HEK293T (cell line): Measurements from ENCODE around the gene CAMK2A.

Source experiments
- BHLHE40 ChIP-seq: fragments of 450-650 bp; IDR thresholded peaks from 2 replicates; pipeline ENCODE4 v1.6.1; 2016; ENCODE audit warnings: mild to moderate bottlenecking, moderate library complexity, borderline replicate concordance
- CTBP1 ChIP-seq: fragments of 450-650 bp; IDR thresholded peaks from 2 replicates; pipeline ENCODE4 v1.6.1; 2016; ENCODE audit warnings: borderline replicate concordance
- ELF4 ChIP-seq: fragments of 450-650 bp; IDR thresholded peaks from 2 replicates; pipeline ENCODE4 v1.6.1; 2017; ENCODE audit warnings: antibody characterized with exemption
- FOXK2 ChIP-seq: fragments of 450-650 bp; IDR thresholded peaks from 2 replicates; pipeline ENCODE4 v1.6.1; 2016; ENCODE audit warnings: mild to moderate bottlenecking
- FOXM1 ChIP-seq: fragments of 450-650 bp; IDR thresholded peaks from 2 replicates; pipeline ENCODE4 v1.6.1; 2017; ENCODE audit warnings: mild to moderate bottlenecking, borderline replicate concordance
- HDGF ChIP-seq: fragments of 450-650 bp; IDR thresholded peaks from 2 replicates; pipeline ENCODE4 v1.6.1; 2017; ENCODE audit warnings: antibody characterized with exemption, borderline replicate concordance
- L3MBTL2 ChIP-seq: fragments of 450-650 bp; conservative IDR thresholded peaks from 2 replicates; pipeline ENCODE4 v1.6.1; 2016; ENCODE audit warnings: mild to moderate bottlenecking
- LEF1 ChIP-seq: fragments of 450-650 bp; IDR thresholded peaks from 2 replicates; pipeline ENCODE4 v1.6.1; 2017; ENCODE audit warnings: mild to moderate bottlenecking, borderline replicate concordance
- SP1 ChIP-seq: fragments of 450-650 bp; IDR thresholded peaks from 2 replicates; pipeline ENCODE4 v1.6.1; 2017
- SUZ12 ChIP-seq: fragments of 450-650 bp; IDR thresholded peaks from 2 replicates; pipeline ENCODE4 v1.6.1; 2016; ENCODE audit warnings: mild to moderate bottlenecking
- TARDBP ChIP-seq: fragments of 450-650 bp; IDR thresholded peaks from 2 replicates; pipeline ENCODE4 v1.6.1; 2016
- ZNF384 ChIP-seq: fragments of 450-650 bp; IDR thresholded peaks from 2 replicates; pipeline ENCODE4 v1.6.1; 2016
- TF ChIP-seq, protein P1 (sequence below): fragments of 450-650 bp; IDR thresholded peaks from 2 replicates; pipeline ENCODE4 v1.6.1; 2016

DNA sequence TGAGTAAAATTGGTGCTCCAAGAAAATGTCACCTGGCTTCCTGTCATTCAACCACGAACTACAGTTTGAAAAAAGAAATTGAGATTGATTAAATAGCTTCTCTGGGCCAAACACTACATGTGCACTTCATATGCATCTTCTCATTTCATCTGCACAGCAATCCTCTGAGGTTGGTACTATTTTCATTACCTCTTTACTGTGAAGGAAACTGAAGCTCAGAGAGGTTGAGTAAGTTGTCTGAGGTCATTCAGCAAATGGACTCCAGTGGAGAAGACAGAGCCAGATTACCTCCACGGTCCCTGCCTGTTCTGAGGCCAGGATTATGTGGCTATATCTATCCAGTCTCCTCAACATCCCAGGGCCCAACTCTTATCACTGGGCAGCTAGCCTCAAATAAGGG lies 53.3 kb downstream of the CAMK2A start:
- TF ChIP-seq, protein P1, sequence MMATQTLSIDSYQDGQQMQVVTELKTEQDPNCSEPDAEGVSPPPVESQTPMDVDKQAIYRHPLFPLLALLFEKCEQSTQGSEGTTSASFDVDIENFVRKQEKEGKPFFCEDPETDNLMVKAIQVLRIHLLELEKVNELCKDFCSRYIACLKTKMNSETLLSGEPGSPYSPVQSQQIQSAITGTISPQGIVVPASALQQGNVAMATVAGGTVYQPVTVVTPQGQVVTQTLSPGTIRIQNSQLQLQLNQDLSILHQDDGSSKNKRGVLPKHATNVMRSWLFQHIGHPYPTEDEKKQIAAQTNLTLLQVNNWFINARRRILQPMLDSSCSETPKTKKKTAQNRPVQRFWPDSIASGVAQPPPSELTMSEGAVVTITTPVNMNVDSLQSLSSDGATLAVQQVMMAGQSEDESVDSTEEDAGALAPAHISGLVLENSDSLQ: no peak
- TF ChIP-seq BHLHE40 (no peak), LEF1 (no peak), ZNF384 (no peak), ELF4 (no peak), HDGF (no peak), SP1 (no peak), CTBP1 (no peak), FOXM1 (no peak), L3MBTL2 (no peak), SUZ12 (no peak), FOXK2 (no peak), TARDBP (no peak)
